ENCODE measurements around the gene ITPK1.
A peak's percentile ranks its signal among the peaks of the same experiment; 100 is the strongest.

ITPK1 gene

DNA sequence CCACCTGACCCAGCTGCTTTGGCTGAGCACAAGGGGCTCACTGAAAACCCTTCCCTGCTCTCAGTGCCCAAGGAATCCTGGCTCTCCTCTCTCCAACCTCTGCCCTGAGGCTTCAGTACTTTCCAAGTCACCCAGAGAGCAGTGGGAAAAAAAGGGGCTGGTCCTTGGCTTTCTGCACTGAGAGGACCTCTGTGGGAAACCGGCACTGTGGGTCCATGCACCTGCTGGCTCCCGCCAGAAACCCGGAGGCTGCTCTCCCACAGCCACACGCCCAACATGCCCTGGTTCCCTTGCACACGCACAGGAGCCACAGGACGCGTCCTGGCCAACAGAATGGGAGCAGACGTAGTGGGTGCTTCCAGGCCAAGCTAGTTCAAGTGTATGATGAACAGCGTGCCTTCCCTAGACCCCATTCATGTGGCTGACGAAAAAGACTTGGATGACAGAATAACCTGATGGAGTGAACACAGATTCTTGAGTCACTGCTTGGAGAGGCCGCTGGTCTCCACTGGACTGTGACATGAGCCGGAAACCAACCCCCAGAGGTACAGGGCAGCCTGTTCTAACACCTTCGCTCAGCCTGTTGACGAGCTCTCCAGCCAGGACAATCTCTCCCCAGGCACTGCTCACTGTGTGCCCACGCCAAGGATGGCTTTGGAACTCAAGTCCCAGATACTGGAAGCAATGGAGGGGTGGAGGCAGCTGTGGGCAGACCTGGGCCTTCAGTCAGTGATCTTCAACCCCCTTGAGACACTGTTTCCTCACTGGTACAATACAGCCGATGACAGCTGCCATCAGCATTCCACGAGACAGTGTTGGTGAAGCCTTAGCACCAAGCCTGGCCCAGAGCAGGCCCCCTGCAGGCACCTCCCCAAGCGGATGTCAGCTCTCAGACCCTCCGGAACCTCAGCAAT is 87.7 kb downstream of the ITPK1 start:
- H3K4me3 ChIP-seq (ENCODE audit: low read depth, low read length): no peak overlapping the region
- peak; percentile 18 for DNase-seq (ENCODE audit: low read depth)
- TF ChIP-seq, protein P1, sequence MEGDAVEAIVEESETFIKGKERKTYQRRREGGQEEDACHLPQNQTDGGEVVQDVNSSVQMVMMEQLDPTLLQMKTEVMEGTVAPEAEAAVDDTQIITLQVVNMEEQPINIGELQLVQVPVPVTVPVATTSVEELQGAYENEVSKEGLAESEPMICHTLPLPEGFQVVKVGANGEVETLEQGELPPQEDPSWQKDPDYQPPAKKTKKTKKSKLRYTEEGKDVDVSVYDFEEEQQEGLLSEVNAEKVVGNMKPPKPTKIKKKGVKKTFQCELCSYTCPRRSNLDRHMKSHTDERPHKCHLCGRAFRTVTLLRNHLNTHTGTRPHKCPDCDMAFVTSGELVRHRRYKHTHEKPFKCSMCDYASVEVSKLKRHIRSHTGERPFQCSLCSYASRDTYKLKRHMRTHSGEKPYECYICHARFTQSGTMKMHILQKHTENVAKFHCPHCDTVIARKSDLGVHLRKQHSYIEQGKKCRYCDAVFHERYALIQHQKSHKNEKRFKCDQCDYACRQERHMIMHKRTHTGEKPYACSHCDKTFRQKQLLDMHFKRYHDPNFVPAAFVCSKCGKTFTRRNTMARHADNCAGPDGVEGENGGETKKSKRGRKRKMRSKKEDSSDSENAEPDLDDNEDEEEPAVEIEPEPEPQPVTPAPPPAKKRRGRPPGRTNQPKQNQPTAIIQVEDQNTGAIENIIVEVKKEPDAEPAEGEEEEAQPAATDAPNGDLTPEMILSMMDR (IDR thresholded peaks at IDR 0.05; ENCODE audit: insufficient read depth, low read depth, low read length, missing control alignments): no peak

DNA sequence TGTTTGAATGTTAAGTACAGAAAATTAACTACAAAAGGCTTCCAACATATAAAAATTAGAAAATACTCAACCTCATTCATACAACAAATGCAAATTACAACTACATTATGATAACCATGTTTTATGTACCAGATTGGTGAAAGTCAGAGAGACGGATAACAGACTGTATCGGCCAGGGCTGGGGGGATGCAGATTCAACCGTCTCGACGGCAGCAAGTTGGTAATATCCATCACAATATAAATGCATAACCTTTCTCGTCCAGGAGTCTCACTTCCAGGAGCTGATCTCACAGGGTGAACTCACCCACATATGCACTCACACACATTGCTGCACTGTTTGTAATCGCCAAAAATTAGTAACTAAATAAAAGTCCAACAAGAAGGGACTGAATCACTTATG is 89.4 kb downstream of the ITPK1 start:
- TF ChIP-seq, protein P1 (IDR thresholded peaks at IDR 0.05; ENCODE audit: insufficient read depth, low read depth, low read length, missing control alignments): no peak
- no peak for DNase-seq (ENCODE audit: low read depth)
- no peak overlapping the region for H3K4me3 ChIP-seq (ENCODE audit: low read depth, low read length)

DNA sequence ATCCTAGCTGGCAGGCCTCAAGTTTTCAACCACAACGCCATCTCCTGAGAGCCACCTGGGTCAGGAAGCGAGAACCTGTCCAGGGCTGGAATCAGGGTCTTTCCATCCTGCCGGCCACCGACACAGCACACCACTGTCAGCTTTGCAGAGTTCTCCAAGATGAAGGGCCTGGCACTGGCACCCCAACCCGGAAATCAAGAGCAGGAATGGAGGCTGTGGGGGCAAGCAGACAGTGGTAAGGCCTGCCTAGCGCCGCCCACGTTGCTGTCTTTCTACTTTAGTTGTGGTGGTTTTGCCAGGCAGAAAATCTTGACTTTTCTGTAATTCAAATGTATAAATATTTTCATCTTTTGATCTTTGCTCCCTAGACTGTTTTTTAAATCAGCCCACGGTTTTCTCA is 90.7 kb downstream of the ITPK1 start:
- TF ChIP-seq, protein P1 (IDR thresholded peaks at IDR 0.05; ENCODE audit: insufficient read depth, low read depth, low read length, missing control alignments): no peak

DNA sequence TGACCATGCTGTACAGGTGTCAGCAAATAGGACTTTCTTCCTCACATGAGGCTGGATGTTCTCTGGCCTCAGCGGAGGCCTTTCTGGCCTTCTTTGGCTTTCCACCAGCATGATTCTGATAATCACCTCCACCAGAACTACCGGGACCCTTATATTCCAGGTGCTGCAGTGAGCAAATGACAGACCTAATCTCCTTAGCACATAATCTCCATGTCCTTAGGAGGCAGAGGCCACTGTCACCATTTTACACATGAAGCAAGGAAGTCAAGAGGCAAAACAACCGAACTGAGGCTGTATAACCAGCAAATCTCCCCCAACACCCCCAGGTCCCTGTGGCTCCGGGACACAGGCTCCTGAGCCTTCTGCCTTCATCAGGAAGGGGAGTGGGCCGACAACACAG is 91.2 kb downstream of the ITPK1 start:
- TF ChIP-seq, protein P1 (IDR thresholded peaks at IDR 0.05; ENCODE audit: insufficient read depth, low read depth, low read length, missing control alignments): no peak
- no peak for DNase-seq (ENCODE audit: low read depth)
- no peak overlapping the region for H3K4me3 ChIP-seq (ENCODE audit: low read depth, low read length)

More for the DNA sequence above, 90.7 kb downstream of the ITPK1 start:
- no peak for DNase-seq (ENCODE audit: low read depth)
- no peak overlapping the region for H3K4me3 ChIP-seq (ENCODE audit: low read depth, low read length)

DNA sequence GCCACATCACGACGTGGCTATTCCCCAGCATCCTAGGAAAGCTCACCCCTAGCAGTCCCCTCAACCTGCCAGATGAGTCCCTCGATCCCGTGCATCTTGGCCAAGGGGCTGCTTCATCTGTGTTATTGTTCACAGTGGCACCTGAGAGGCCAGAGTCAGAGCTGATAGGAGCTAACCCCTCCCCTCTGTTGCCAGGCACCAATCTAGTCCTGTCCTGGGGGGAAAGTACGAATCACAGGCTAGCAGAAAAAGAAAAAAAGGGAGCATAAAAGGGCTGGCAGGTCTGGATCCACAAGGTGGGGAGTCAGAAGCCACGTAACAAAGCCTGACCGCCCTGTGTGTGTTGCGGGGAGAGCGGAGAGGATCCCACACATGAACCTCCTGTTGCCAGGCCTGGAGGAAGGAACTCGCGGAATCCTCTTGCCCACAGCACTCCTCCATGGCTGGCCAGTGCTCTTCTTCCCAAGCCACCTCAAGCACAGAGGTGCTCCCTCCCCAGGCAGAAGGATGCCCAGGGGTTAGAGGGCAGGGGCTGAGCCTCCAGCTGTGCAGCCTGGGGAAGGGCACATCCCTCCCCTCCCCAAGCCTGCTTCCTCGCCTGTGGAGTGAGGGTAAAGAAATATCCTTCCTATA is 91.8 kb downstream of the ITPK1 start:
- TF ChIP-seq, protein P1 (IDR thresholded peaks at IDR 0.05; ENCODE audit: insufficient read depth, low read depth, low read length, missing control alignments): no peak

DNA sequence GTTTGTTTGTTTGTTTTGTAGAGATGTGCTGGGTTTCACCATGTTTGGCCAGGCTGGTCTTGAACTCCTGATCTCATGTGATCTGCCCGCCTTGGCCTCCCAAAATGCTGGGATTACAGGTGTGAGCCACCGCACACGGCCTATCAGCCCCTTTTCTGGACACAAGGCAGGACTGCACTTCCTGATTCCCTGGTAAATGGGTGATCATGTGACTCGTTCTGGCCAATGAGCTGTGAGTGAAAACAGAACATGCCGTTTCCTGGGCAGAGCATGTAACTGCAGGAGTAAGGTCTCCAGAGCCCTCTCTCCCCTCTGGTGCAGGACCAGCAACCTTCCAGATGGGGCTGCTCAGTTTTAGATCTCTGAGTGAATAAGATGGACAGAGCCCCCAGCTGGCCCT is 92.7 kb downstream of the ITPK1 start:
- DNase-seq (ENCODE audit: low read depth): peak; percentile 24
- TF ChIP-seq, protein P1 (IDR thresholded peaks at IDR 0.05; ENCODE audit: insufficient read depth, low read depth, low read length, missing control alignments): no peak
- no peak overlapping the region for H3K4me3 ChIP-seq (ENCODE audit: low read depth, low read length)

More for the DNA sequence above, 91.8 kb downstream of the ITPK1 start:
- no peak overlapping the region for H3K4me3 ChIP-seq (ENCODE audit: low read depth, low read length)
- no peak for DNase-seq (ENCODE audit: low read depth)

Data from GM12865 (cell line).